OCI-LY7 (cell line): ENCODE results near the gene RILP. TPM values are rescaled to one million over a fixed set of nuclear protein-coding genes. Genes with fewer than 3 reads are reported as not detected.
A peak's percentile ranks its signal among the peaks of the same experiment; 100 is the strongest.

Experiments
- BruUV-seq: library from RNA; stranded (reverse); fragments of 400-500 nt; replicated peaks from 2 replicates; lab custom pipeline; 2021; lab: Mats Ljungman, UMichigan
- CTCF ChIA-PET: fragments of 300-600 bp; sonication (Branson Sonifier 250); formaldehyde crosslinking; loops from one replicate; lab custom pipeline; 2022; ENCODE audit warnings: antibody characterized with exemption; ENCODE audit not compliant: unreplicated experiment; lab: Charles Lee
- POLR2A ChIA-PET: fragments of 300-600 bp; sonication (Branson Sonifier 250); formaldehyde crosslinking; loops from one replicate; lab custom pipeline; 2022; ENCODE audit warnings: antibody characterized with exemption; lab: Charles Lee
- DNase-seq: peaks from one replicate; pipeline ENCODE4 v3.0.0-alpha.2; 2015; ENCODE audit warnings: low spot score
- H2AFZ ChIP-seq: fragments of 200-600 bp; sonication (generic), shearing (Covaris generic); 2 replicates; pipeline ENCODE4 v1.6.1; 2014; ENCODE audit warnings: mild to moderate bottlenecking, antibody characterized with exemption, low read length, moderate library complexity
- H3K27ac ChIP-seq: fragments of 200-600 bp; sonication (generic); 2 replicates; pipeline ENCODE4 v1.5.1; 2014; ENCODE audit warnings: mixed run types, low read depth, mild to moderate bottlenecking, moderate library complexity, low read length, inconsistent platforms; ENCODE audit not compliant: poor library complexity, severe bottlenecking
- H3K36me3 ChIP-seq: fragments of 200-600 bp; sonication (generic); 2 replicates; pipeline ENCODE4 v1.6.1; 2014; ENCODE audit warnings: mild to moderate bottlenecking, antibody characterized with exemption, low read length, moderate library complexity, mixed read lengths; ENCODE audit not compliant: insufficient read depth
- H3K4me1 ChIP-seq: fragments of 200-600 bp; sonication (generic); 2 replicates; pipeline ENCODE4 v1.5.1; 2014; ENCODE audit warnings: mild to moderate bottlenecking, low read length; ENCODE audit not compliant: insufficient read depth, poor library complexity, severe bottlenecking
- H3K4me2 ChIP-seq: fragments of 200-600 bp; sonication (generic); 2 replicates; pipeline ENCODE4 v1.6.1; 2014; ENCODE audit warnings: mild to moderate bottlenecking, low read length
- H3K4me3 ChIP-seq: fragments of 200-600 bp; sonication (generic); 2 replicates; pipeline ENCODE4 v1.5.1; 2014; ENCODE audit warnings: mild to moderate bottlenecking, low read depth, low read length; ENCODE audit not compliant: poor library complexity, severe bottlenecking
- H3K79me2 ChIP-seq: fragments of 200-600 bp; sonication (generic); 2 replicates; pipeline ENCODE4 v1.6.1; 2016; ENCODE audit warnings: low read depth, mild to moderate bottlenecking, low read length, moderate library complexity, mixed read lengths; ENCODE audit not compliant: insufficient read depth
- H3K9me2 ChIP-seq: fragments of 200-600 bp; sonication (generic); 2 replicates; pipeline ENCODE4 v1.6.1; 2016; ENCODE audit warnings: mild to moderate bottlenecking, low read length, mixed read lengths; ENCODE audit not compliant: insufficient read depth
- H3K9me3 ChIP-seq: fragments of 200-600 bp; sonication (generic); 2 replicates; pipeline ENCODE4 v1.6.1; 2014; ENCODE audit warnings: mild to moderate bottlenecking, mixed run types, low read length, mixed read lengths
- H4K20me1 ChIP-seq: fragments of 200-600 bp; sonication (generic); 2 replicates; pipeline ENCODE4 v1.6.1; 2014; ENCODE audit warnings: mild to moderate bottlenecking, antibody characterized with exemption, low read length, moderate library complexity, mixed read lengths; ENCODE audit not compliant: insufficient read depth
- CTCF ChIP-seq: fragments of 200-600 bp; sonication (generic); conservative IDR thresholded peaks from 2 replicates; pipeline ENCODE4 v1.5.1; 2014; ENCODE audit warnings: mild to moderate bottlenecking, antibody characterized with exemption, low read length, moderate library complexity, mixed read lengths
- EZH2phosphoT487 ChIP-seq: fragments of 200-600 bp; sonication (generic); IDR thresholded peaks from 2 replicates; pipeline ENCODE4 v1.6.1; 2018; ENCODE audit warnings: low read depth, borderline replicate concordance, mild to moderate bottlenecking, mixed run types, antibody characterized with exemption, low read length, moderate library complexity, mixed read lengths
- intact Hi-C: fragments of 100-400 bp; cut with micrococcal nuclease; formaldehyde crosslinking; loops from one replicate; pipeline ENCODE4 v1.10.0; 2022; ENCODE audit not compliant: unreplicated experiment
- total RNA-seq, 2 experiments: library from RNA; depleted of rRNA in 1 of 2; stranded (reverse); fragments of >200 nt in 1 of 2; shearing (Covaris generic) in 1 of 2; gene quantifications; 2 replicates each; pipeline ENCODE4 v1.2.3, GENCODE V29; 2014 to 2022

The RILP gene
- total RNA-seq, 2 experiments from 2014 or later = 1.2 to 3.2 TPM

- Histone ChIP-seq H3K27ac (peak overlapping the region; percentile 79), H3K4me3 (peak overlapping the region; percentile 80), H3K9me3 (no peaks in the 10 kb centered on the region), H2AFZ (peak overlapping the region; percentile 33; the same call in 1 of the 2 replicates), H3K79me2 (no peaks in the 10 kb centered on the region), H3K36me3 (peaks cover 2% of the 10 kb centered on the region), H3K4me1 (peaks cover 58% of the 10 kb centered on the region), H4K20me1 (no peaks in the 10 kb centered on the region), H3K4me2 (peak overlapping the region; percentile 91), H3K9me2 (no peaks in the 10 kb centered on the region)
- BruUV-seq = no TSS peak
- intact Hi-C loops = loop anchor here (1.0 to 5.0 kb wide), 2 partner anchors 55 to 112 kb away; partner anchors contain the start of gene INPP5K
- TF ChIP-seq CTCF (peak; percentile 92), EZH2phosphoT487 (no peak)
- POLR2A ChIA-PET = interaction anchor here (0.7 to 1.4 kb wide), 2 partner anchors 32 to 56 kb away, joined by 4 to 6 read pairs; no protein-coding TSS in a partner anchor
- CTCF ChIA-PET = interaction anchor here (0.5 to 2.6 kb wide), 3 partner anchors 52 to 87 kb away, joined by 3 to 11 read pairs (median 5); no protein-coding TSS in a partner anchor
- peak; percentile 77 for DNase-seq
These were observed 20.0 kb downstream of the RILP start for GRCh38 chr17:1629504-1630310.

- H3K9me3 ChIP-seq = no peaks in the 10 kb centered on the region
- intact Hi-C loops = loop anchor here (5.0 kb wide), 1 partner anchor 112 kb away; the partner anchor contains the start of gene INPP5K
- peak overlapping the region; percentile 79 for H3K27ac ChIP-seq
- no peaks in the 10 kb centered on the region for H4K20me1 ChIP-seq
- peak overlapping the region; percentile 91 for H3K4me2 ChIP-seq
- BruUV-seq = no TSS peak
- peak; percentile 96 for DNase-seq
- CTCF ChIA-PET = interaction anchor here (0.6 to 2.6 kb wide), 3 partner anchors 8 to 55 kb away, joined by 3 to 11 read pairs (median 5); no protein-coding TSS in a partner anchor
- peak overlapping the region; percentile 80 for H3K4me3 ChIP-seq
- H2AFZ ChIP-seq = peak overlapping the region; percentile 43; the same call in 1 of the 2 replicates
- no peaks in the 10 kb centered on the region for H3K79me2 ChIP-seq
- POLR2A ChIA-PET = interaction anchor here (0.7 to 1.4 kb wide), 2 partner anchors 31 to 55 kb away, joined by 4 to 6 read pairs; no protein-coding TSS in a partner anchor
- H3K4me1 ChIP-seq = peaks cover 58% of the 10 kb centered on the region
- H3K36me3 ChIP-seq = peaks cover 5% of the 10 kb centered on the region
- peak; percentile 74 for TF ChIP-seq CTCF
- no peak for TF ChIP-seq EZH2phosphoT487
- H3K9me2 ChIP-seq = no peaks in the 10 kb centered on the region
These were observed 20.7 kb downstream of the RILP start for GRCh38 chr17:1628856-1629503.
